ENCODE results near the gene SPECC1.
"Not testable (repeated sequence)": the region's sequence is repeated elsewhere in the genome, so short reads cannot be mapped to it uniquely, and the experiment has no call there.

SPECC1 gene

DNA sequence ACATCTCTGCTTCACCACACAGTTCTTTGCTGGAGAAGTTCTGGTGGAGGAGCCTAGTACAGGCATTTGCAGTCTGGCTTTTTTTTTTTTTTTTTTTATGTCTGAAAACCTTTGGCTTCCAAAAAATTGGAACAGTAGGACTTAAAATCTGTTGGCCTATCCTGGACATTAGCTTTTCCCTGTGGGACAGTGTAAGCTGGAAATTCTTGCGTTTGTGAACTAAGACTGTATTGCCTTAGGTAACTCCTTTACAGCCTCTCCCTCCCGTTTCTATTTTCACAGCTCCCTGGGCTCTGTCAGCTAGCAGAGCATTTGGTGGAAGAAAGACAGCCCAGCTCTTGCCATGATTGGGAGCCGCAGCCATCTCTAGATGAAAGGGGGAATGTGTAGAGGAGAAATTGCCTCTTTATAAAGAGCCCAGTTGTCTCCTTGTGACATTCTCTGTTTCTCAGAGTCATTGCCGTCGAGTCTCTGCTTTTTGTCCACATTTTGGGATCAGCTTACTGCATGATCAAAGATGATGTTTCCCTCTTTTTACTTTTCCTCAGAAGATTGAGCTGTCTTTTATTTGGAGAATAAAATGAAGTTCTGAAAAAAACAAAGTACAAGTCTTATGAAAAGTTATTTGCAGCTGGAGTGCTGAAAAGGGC lies 227.5 kb downstream of the SPECC1 start:
- no peak for DNase-seq (ENCODE audit: low read depth)
- no peak overlapping the region for H3K4me3 ChIP-seq (ENCODE audit: low read depth, low read length)
- TF ChIP-seq POLR2A (IDR thresholded peaks at IDR 0.05; ENCODE audit: extremely low read depth, insufficient read length) (no peak), MAX (IDR thresholded peaks at IDR 0.05; ENCODE audit: low read depth, low read length) (no peak), MYC (IDR thresholded peaks at IDR 0.05; ENCODE audit: low read depth, low read length) (no peak)
- TF ChIP-seq, protein P1, sequence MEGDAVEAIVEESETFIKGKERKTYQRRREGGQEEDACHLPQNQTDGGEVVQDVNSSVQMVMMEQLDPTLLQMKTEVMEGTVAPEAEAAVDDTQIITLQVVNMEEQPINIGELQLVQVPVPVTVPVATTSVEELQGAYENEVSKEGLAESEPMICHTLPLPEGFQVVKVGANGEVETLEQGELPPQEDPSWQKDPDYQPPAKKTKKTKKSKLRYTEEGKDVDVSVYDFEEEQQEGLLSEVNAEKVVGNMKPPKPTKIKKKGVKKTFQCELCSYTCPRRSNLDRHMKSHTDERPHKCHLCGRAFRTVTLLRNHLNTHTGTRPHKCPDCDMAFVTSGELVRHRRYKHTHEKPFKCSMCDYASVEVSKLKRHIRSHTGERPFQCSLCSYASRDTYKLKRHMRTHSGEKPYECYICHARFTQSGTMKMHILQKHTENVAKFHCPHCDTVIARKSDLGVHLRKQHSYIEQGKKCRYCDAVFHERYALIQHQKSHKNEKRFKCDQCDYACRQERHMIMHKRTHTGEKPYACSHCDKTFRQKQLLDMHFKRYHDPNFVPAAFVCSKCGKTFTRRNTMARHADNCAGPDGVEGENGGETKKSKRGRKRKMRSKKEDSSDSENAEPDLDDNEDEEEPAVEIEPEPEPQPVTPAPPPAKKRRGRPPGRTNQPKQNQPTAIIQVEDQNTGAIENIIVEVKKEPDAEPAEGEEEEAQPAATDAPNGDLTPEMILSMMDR (IDR thresholded peaks at IDR 0.05; ENCODE audit: low read depth, low read length) = no peak

DNA sequence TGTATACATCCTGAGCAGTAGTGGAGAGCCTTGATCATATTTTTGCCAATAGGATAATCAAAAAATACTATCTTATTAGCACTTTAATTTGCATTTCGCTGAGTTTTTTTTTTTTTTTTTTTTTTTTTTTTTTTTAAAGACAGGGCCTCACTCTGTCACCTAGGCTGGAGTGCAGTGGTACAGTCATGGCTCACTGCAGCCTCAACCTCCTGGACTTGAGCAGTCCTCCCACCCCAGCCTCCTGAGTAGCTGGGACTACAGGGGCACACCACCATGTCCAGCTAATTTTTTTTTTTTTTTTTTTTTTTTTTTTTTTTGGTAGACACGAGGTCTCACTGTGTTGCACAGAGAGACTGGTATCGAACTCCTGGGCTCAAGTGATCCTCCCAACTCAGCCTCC lies 230.6 kb downstream of the SPECC1 start:
- DNase-seq (ENCODE audit: low read depth) = not testable (repeated sequence)

DNA sequence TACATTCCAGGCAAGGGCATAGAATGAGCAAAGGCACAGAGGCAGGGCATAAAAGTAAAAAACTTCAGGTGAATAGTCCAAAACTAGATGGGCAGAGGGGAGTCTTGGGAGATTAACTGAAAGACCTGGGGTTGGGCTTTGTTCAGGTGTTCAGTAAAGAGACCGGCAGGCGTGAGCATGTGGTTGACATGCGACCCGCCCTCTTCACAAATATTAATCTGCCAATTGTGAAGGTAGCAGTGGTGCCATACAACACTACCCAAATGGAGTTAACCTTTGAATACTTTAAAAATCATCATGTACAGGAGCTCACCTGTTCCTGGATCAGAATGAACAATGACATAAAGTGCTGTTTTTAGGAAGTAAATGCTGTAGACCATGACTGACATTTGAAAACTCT lies 232.7 kb downstream of the SPECC1 start:
- H3K4me3 ChIP-seq (ENCODE audit: low read depth, low read length) = no peak overlapping the region
- DNase-seq (ENCODE audit: low read depth) = no peak
- TF ChIP-seq MYC (IDR thresholded peaks at IDR 0.05; ENCODE audit: low read depth, low read length) (no peak), MAX (IDR thresholded peaks at IDR 0.05; ENCODE audit: low read depth, low read length) (no peak), POLR2A (IDR thresholded peaks at IDR 0.05; ENCODE audit: extremely low read depth, insufficient read length) (no peak)
- TF ChIP-seq, protein P1 (IDR thresholded peaks at IDR 0.05; ENCODE audit: low read depth, low read length) = no peak

More for the DNA sequence above, 230.6 kb downstream of the SPECC1 start:
- not testable (repeated sequence) for H3K4me3 ChIP-seq (ENCODE audit: low read depth, low read length)

- DNase-seq (ENCODE audit: low read depth) = no peak
- no peak overlapping the region for H3K4me3 ChIP-seq (ENCODE audit: low read depth, low read length)
- TF ChIP-seq MAX (IDR thresholded peaks at IDR 0.05; ENCODE audit: low read depth, low read length) (no peak), MYC (IDR thresholded peaks at IDR 0.05; ENCODE audit: low read depth, low read length) (no peak), POLR2A (IDR thresholded peaks at IDR 0.05; ENCODE audit: extremely low read depth, insufficient read length) (no peak)
- TF ChIP-seq, protein P1 (IDR thresholded peaks at IDR 0.05; ENCODE audit: low read depth, low read length) = no peak
Measured at GRCh38 chr17:20242271-20242670, 233.1 kb downstream of the SPECC1 start.

DNA sequence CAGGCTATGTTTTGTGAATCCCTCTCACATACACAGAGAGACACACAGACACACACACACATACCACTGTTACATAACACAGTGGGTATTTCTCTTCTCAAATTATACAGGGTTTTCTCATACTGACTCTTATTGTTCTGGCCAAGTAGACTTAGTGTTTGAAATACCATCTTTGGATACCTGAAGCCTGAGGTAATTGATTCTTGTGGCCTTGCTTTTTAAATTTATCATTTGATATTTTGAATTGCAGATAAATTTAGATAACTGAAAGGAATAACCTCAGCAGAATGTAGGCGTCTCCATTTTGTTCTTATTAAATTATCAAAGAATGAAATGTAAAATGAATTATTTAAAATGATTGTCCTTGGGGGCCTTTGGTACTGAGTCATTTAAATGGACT lies 234.4 kb downstream of the SPECC1 start:
- no peak overlapping the region for H3K4me3 ChIP-seq (ENCODE audit: low read depth, low read length)
- TF ChIP-seq, protein P1 (IDR thresholded peaks at IDR 0.05; ENCODE audit: low read depth, low read length) = no peak
- TF ChIP-seq MYC (IDR thresholded peaks at IDR 0.05; ENCODE audit: low read depth, low read length) (no peak), POLR2A (IDR thresholded peaks at IDR 0.05; ENCODE audit: extremely low read depth, insufficient read length) (no peak), MAX (IDR thresholded peaks at IDR 0.05; ENCODE audit: low read depth, low read length) (no peak)
- no peak for DNase-seq (ENCODE audit: low read depth)

GRCh38 chr17:20244671-20245070 lies 235.5 kb downstream of the SPECC1 start:
- no peak for DNase-seq (ENCODE audit: low read depth)
- no peak overlapping the region for H3K4me3 ChIP-seq (ENCODE audit: low read depth, low read length)
- TF ChIP-seq POLR2A (IDR thresholded peaks at IDR 0.05; ENCODE audit: extremely low read depth, insufficient read length) (no peak), MAX (IDR thresholded peaks at IDR 0.05; ENCODE audit: low read depth, low read length) (no peak), MYC (IDR thresholded peaks at IDR 0.05; ENCODE audit: low read depth, low read length) (no peak)
- TF ChIP-seq, protein P1 (IDR thresholded peaks at IDR 0.05; ENCODE audit: low read depth, low read length) = no peak

Data from NB4 (cell line).